ENCODE results near the gene RARRES2. TPM values are rescaled to one million over a fixed set of nuclear protein-coding genes. Genes with fewer than 3 reads are reported as not detected.
"Not testable (repeated sequence)": the region's sequence is repeated elsewhere in the genome, so short reads cannot be mapped to it uniquely, and the experiment has no call there.

The RARRES2 gene
- total RNA-seq, 1 experiment from 2014 or later, result not detected

DNA sequence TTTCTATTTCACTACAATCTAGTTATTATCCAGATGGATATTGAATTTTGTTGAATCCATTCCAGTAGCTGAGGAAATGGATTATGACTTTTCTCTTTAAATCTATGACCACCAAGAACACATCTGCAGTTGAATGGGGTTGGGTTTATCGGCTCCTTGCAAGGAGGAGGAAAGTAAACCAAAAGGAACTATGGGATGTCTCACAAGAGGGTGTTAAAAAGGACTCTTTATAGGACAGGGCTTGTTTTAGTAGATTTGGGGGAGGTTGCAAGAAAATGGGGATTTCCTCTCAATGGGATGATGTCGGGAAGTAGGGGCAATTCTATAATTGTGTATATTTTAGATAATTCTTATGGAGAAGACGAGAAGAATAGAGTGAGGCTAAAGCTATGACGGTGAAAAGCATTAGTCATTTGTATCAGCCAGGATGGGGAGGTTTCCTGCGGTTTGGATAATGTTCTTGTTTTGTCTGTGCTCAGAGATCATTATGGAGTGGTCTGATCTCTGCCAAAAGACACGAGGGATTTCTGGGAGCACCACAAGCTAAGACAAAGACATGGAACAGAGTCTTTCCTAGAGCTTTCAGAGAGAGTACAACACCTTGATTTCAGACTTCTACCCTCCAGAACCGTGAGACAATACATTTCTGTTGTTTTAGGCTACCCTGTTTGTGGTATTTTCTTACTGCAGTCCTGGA lies 23.5 kb downstream of the RARRES2 start:
- intact Hi-C loops (cut with micrococcal nuclease), result no loop called here
- BruUV-seq (replicated peaks), result no TSS peak
- Mint-ChIP-seq H3K27me3 (ENCODE audit: insufficient read depth, unreplicated experiment) (no peaks in the 10 kb centered on the region), H3K9me3 (ENCODE audit: unreplicated experiment) (no peaks in the 10 kb centered on the region), H3K36me3 (ENCODE audit: insufficient read depth, unreplicated experiment) (peaks cover 7% of the 10 kb centered on the region), H3K4me3 (ENCODE audit: unreplicated experiment) (no peak overlapping the region), H3K27ac (ENCODE audit: low read depth, unreplicated experiment) (peak overlapping the region; percentile 87), H3K4me1 (ENCODE audit: insufficient read depth, unreplicated experiment) (peaks cover 19% of the 10 kb centered on the region)
- TF ChIP-seq, protein P1, sequence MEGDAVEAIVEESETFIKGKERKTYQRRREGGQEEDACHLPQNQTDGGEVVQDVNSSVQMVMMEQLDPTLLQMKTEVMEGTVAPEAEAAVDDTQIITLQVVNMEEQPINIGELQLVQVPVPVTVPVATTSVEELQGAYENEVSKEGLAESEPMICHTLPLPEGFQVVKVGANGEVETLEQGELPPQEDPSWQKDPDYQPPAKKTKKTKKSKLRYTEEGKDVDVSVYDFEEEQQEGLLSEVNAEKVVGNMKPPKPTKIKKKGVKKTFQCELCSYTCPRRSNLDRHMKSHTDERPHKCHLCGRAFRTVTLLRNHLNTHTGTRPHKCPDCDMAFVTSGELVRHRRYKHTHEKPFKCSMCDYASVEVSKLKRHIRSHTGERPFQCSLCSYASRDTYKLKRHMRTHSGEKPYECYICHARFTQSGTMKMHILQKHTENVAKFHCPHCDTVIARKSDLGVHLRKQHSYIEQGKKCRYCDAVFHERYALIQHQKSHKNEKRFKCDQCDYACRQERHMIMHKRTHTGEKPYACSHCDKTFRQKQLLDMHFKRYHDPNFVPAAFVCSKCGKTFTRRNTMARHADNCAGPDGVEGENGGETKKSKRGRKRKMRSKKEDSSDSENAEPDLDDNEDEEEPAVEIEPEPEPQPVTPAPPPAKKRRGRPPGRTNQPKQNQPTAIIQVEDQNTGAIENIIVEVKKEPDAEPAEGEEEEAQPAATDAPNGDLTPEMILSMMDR (IDR thresholded peaks at IDR 0.05; ENCODE audit: unreplicated experiment), result no peak
- CTCF ChIA-PET, result interaction anchor here (0.6 to 1.0 kb wide), 3 partner anchors 131 to 580 kb away, joined by 3 to 4 read pairs (median 3); no protein-coding TSS in a partner anchor
- DNase-seq (ENCODE audit: unreplicated experiment), result peak; percentile 44
- POLR2A ChIA-PET, result no interaction called here

DNA sequence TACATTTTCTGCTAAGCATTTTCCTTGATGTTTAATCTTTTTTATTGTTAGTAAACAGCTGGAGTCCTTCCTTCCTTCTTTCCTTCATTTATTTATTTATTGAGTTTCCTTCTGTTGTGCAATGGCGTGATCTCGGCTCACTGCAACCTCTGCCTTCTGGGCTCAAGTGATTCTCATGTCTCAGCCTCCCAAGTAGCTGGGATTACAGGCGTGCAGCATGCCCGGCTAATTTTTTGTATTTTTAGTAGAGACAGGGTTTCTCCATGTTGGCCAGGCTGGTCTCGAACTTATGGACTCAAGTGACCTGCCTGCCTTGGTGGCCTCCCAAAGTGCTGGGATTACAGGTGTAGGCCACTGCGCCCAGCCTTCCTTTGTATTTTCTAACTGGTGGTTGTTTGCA lies 24.4 kb downstream of the RARRES2 start:
- intact Hi-C loops (cut with micrococcal nuclease); DNase-seq (ENCODE audit: unreplicated experiment); H3K27me3 Mint-ChIP-seq (ENCODE audit: insufficient read depth, unreplicated experiment); BruUV-seq (replicated peaks); H3K36me3 Mint-ChIP-seq (ENCODE audit: insufficient read depth, unreplicated experiment); H3K9me3 Mint-ChIP-seq (ENCODE audit: unreplicated experiment); H3K27ac Mint-ChIP-seq (ENCODE audit: low read depth, unreplicated experiment); POLR2A ChIA-PET; H3K4me3 Mint-ChIP-seq (ENCODE audit: unreplicated experiment): not testable (repeated sequence)
- CTCF ChIA-PET, result interaction anchor here (1.0 kb wide), 2 partner anchors 132 to 581 kb away, joined by 3 to 4 read pairs; no protein-coding TSS in a partner anchor
- H3K4me1 Mint-ChIP-seq (ENCODE audit: insufficient read depth, unreplicated experiment), result peaks cover 22% of the 10 kb centered on the region

DNA sequence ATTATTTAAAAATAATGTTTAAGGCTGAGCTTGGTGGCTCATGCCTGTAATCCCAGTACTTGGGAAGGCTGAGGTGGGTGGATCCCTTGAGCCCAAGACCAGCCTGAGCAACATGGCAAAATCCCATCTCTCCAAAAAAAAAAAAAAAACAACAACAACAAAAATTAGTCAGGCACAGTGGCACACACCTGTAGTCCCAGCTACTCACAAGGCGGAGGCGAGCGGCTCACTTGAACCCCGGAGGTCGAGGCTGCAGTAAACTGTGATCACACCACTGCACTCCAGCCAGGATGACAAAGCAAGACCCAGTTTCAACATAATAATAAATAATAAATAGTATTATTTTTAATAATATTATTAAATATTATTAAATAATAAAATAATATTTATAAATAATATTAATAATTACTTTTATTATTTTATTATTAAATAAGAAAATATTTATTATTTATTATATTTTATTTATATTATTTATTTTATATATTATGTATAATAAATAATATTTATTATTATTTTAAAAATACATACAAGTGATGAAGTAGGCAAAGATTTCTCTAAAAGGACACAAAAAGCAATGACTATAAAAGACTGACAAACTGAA lies 26.7 kb downstream of the RARRES2 start:
- TF ChIP-seq, protein P1 (IDR thresholded peaks at IDR 0.05; ENCODE audit: unreplicated experiment), result no peak
- Mint-ChIP-seq H3K27me3 (ENCODE audit: insufficient read depth, unreplicated experiment) (no peaks in the 10 kb centered on the region), H3K27ac (ENCODE audit: low read depth, unreplicated experiment) (no peak overlapping the region), H3K9me3 (ENCODE audit: unreplicated experiment) (no peaks in the 10 kb centered on the region), H3K4me1 (ENCODE audit: insufficient read depth, unreplicated experiment) (peaks cover 15% of the 10 kb centered on the region), H3K36me3 (ENCODE audit: insufficient read depth, unreplicated experiment) (peaks cover 7% of the 10 kb centered on the region), H3K4me3 (ENCODE audit: unreplicated experiment) (no peak overlapping the region)
- CTCF ChIA-PET, result interaction anchor here (0.6 to 1.4 kb wide), 4 partner anchors 11 to 132 kb away, joined by 3 to 5 read pairs (median 4); no protein-coding TSS in a partner anchor
- POLR2A ChIA-PET, result no interaction called here
- no TSS peak for BruUV-seq (replicated peaks)
- DNase-seq (ENCODE audit: unreplicated experiment), result no peak
- intact Hi-C loops (cut with micrococcal nuclease), result no loop called here

DNA sequence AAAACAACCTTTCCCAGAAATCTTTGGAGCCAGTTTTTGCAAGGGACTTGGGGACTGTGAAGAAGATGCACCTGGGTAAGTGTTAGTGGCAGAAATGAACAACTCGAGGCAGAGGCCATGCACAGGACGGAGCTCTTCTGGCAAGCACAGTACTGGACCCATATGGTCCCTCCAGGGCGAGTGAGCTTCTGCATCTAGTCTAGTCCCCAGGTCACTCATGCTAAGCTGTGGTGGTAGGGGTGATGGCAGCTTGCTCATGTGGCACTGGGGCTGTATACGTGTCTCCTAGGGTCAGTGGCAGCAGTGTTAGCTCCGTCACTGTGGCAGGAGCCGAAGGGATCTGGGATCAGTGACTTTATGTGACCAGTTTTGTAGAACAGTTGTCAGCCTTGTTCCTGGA lies 27.6 kb downstream of the RARRES2 start:
- no peaks in the 10 kb centered on the region for H3K9me3 Mint-ChIP-seq (ENCODE audit: unreplicated experiment)
- H3K27ac Mint-ChIP-seq (ENCODE audit: low read depth, unreplicated experiment), result no peak overlapping the region
- no TSS peak for BruUV-seq (replicated peaks)
- TF ChIP-seq, protein P1 (IDR thresholded peaks at IDR 0.05; ENCODE audit: unreplicated experiment), result no peak
- ChIA-PET CTCF (interaction anchor here (0.6 to 1.0 kb wide), 3 partner anchors 108 to 1004 kb away, joined by 3 to 5 read pairs (median 3); no protein-coding TSS in a partner anchor), POLR2A (no interaction called here)
- no peaks in the 10 kb centered on the region for H3K27me3 Mint-ChIP-seq (ENCODE audit: insufficient read depth, unreplicated experiment)
- peaks cover 15% of the 10 kb centered on the region for H3K4me1 Mint-ChIP-seq (ENCODE audit: insufficient read depth, unreplicated experiment)
- peaks cover 7% of the 10 kb centered on the region for H3K36me3 Mint-ChIP-seq (ENCODE audit: insufficient read depth, unreplicated experiment)
- intact Hi-C loops (cut with micrococcal nuclease), result no loop called here
- H3K4me3 Mint-ChIP-seq (ENCODE audit: unreplicated experiment), result no peak overlapping the region
- no peak for DNase-seq (ENCODE audit: unreplicated experiment)
